Left kidney (tissue), 2 donors: Measurements from ENCODE around the gene NUMB. TPM values are rescaled to one million over a fixed set of nuclear protein-coding genes. Genes with fewer than 3 reads are reported as not detected.

Source experiments
- DNase-seq: peaks from one replicate; pipeline ENCODE4 v3.0.0-alpha.2; 2013
- polyA plus RNA-seq: library from polyadenylated mRNA; unstranded; fragments of 120-200 nt; gene quantifications from one replicate; pipeline ENCODE4 v1.2.1, GENCODE V29; 2013; ENCODE audit not compliant: insufficient read length

The NUMB gene
- polyA plus RNA-seq, 1 donor, result 126 TPM

GRCh38 chr14:73290279-73290678, 168.1 kb downstream of the NUMB start:
- no peak for DNase-seq

- no peak for DNase-seq
Measured at GRCh38 chr14:73289729-73290128, 168.6 kb downstream of the NUMB start.

GRCh38 chr14:73289308-73289707, 169.0 kb downstream of the NUMB start:
- no peak for DNase-seq

GRCh38 chr14:73287071-73287470, 171.3 kb downstream of the NUMB start:
- no peak for DNase-seq

GRCh38 chr14:73286598-73286997, 171.7 kb downstream of the NUMB start:
- no peak for DNase-seq

GRCh38 chr14:73285979-73286378, 172.4 kb downstream of the NUMB start:
- DNase-seq, result no peak

- no peak for DNase-seq
Measured at GRCh38 chr14:73283608-73284379, 174.6 kb downstream of the NUMB start.

GRCh38 chr14:73280903-73281302, 177.4 kb downstream of the NUMB start:
- no peak for DNase-seq

- DNase-seq, result no peak
Measured at GRCh38 chr14:73277376-73277775, 181.0 kb downstream of the NUMB start.

GRCh38 chr14:73276836-73277235, 181.5 kb downstream of the NUMB start:
- no peak for DNase-seq

GRCh38 chr14:73273799-73274198, 184.5 kb downstream of the NUMB start:
- DNase-seq, result no peak

- DNase-seq, result no peak
Measured at GRCh38 chr14:73272393-73272792, 186.0 kb downstream of the NUMB start.

GRCh38 chr14:73269729-73270531, 188.4 kb downstream of the NUMB start:
- no peak for DNase-seq

- no peak for DNase-seq
Measured at GRCh38 chr14:73267474-73267873, 190.9 kb downstream of the NUMB start.

- no peak for DNase-seq
Measured at GRCh38 chr14:73266317-73266716, 192.0 kb downstream of the NUMB start.

GRCh38 chr14:73265721-73266046, 192.7 kb downstream of the NUMB start:
- no peak for DNase-seq

GRCh38 chr14:73264885-73265720, 193.2 kb downstream of the NUMB start:
- DNase-seq, result no peak

GRCh38 chr14:73264080-73264884, 194.1 kb downstream of the NUMB start:
- no peak for DNase-seq

- DNase-seq, result no peak
Measured at GRCh38 chr14:73263606-73264005, 194.7 kb downstream of the NUMB start.

- no peak for DNase-seq
Measured at GRCh38 chr14:73262427-73263183, 195.7 kb downstream of the NUMB start.
